Stimulated activated CD8-positive, alpha-beta memory T cell treated with anti-CD3 and anti-CD28 coated beads, Interleukin-4, amount 100 ng/mL, for 4 hours (primary cell): Measurements from ENCODE around the gene POPDC3.
"Not testable (repeated sequence)": the region's sequence is repeated elsewhere in the genome, so short reads cannot be mapped to it uniquely, and the experiment has no call there.

Source experiments
- DNase-seq, 2 donors: peaks; one replicate each; pipeline ENCODE4 v3.0.0-alpha.2; 2020; ENCODE audit warnings: low read depth in 2 of 2, low spot score in 1 of 2

POPDC3 gene

GRCh38 chr6:105196076-105196475 lies 16.3 kb upstream of the POPDC3 start:
- DNase-seq: no peak

- DNase-seq: no peak
Measured at GRCh38 chr6:105194591-105194990, 14.8 kb upstream of the POPDC3 start.

GRCh38 chr6:105194106-105194505 lies 14.3 kb upstream of the POPDC3 start:
- no peak for DNase-seq

- DNase-seq: no peak
Measured at GRCh38 chr6:105193647-105194046, 13.8 kb upstream of the POPDC3 start.

GRCh38 chr6:105192707-105193465 lies 13.1 kb upstream of the POPDC3 start:
- DNase-seq: no peak

- DNase-seq: no peak
Measured at GRCh38 chr6:105191351-105191750, 11.5 kb upstream of the POPDC3 start.

GRCh38 chr6:105189026-105189820 lies 9.4 kb upstream of the POPDC3 start:
- DNase-seq: no peak

- no peak for DNase-seq
Measured at GRCh38 chr6:105188251-105188650, 8.4 kb upstream of the POPDC3 start.

- DNase-seq: no peak
Measured at GRCh38 chr6:105186576-105186975, 6.8 kb upstream of the POPDC3 start.

- no peak for DNase-seq
Measured at GRCh38 chr6:105184921-105185320, 5.1 kb upstream of the POPDC3 start.

- no peak for DNase-seq
Measured at GRCh38 chr6:105181981-105182515, 2.2 kb upstream of the POPDC3 start.

GRCh38 chr6:105178636-105179035 lies 1.2 kb downstream of the POPDC3 start:
- no peak for DNase-seq

- DNase-seq: no peak
Measured at GRCh38 chr6:105178110-105178509, 1.7 kb downstream of the POPDC3 start.

GRCh38 chr6:105177556-105177955 lies 2.3 kb downstream of the POPDC3 start:
- no peak for DNase-seq

GRCh38 chr6:105174512-105174911 lies 5.3 kb downstream of the POPDC3 start:
- no peak for DNase-seq

GRCh38 chr6:105172515-105172914 lies 7.3 kb downstream of the POPDC3 start:
- DNase-seq: not testable (repeated sequence)

GRCh38 chr6:105170059-105170458 lies 9.8 kb downstream of the POPDC3 start:
- no peak for DNase-seq

GRCh38 chr6:105167914-105168313 lies 11.9 kb downstream of the POPDC3 start:
- DNase-seq: no peak

GRCh38 chr6:105164418-105164817 lies 15.4 kb downstream of the POPDC3 start:
- no peak for DNase-seq

GRCh38 chr6:105163183-105163582 lies 16.6 kb downstream of the POPDC3 start:
- DNase-seq: no peak

GRCh38 chr6:105162377-105162776 lies 17.4 kb downstream of the POPDC3 start:
- DNase-seq: no peak

GRCh38 chr6:105161421-105161820 lies 18.4 kb downstream of the POPDC3 start:
- DNase-seq: no peak
